ENCODE data around the gene SEC63. TPM values are rescaled to one million over a fixed set of nuclear protein-coding genes. Genes with fewer than 3 reads are reported as not detected.

Gene SEC63
- polyA plus RNA-seq, 1 experiment, result 17.6 TPM

- no peaks in the 10 kb centered on the region for H3K27me3 ChIP-seq (ENCODE audit: control insufficient read depth, insufficient read depth, low read length)
- ChIA-PET POLR2A (no interaction called here), CTCF (interaction anchor here (0.6 to 5.6 kb wide), 7 partner anchors 9 to 542 kb away, joined by 3 to 52 read pairs (median 18); no protein-coding TSS in a partner anchor)
- TF ChIP-seq, protein P1, sequence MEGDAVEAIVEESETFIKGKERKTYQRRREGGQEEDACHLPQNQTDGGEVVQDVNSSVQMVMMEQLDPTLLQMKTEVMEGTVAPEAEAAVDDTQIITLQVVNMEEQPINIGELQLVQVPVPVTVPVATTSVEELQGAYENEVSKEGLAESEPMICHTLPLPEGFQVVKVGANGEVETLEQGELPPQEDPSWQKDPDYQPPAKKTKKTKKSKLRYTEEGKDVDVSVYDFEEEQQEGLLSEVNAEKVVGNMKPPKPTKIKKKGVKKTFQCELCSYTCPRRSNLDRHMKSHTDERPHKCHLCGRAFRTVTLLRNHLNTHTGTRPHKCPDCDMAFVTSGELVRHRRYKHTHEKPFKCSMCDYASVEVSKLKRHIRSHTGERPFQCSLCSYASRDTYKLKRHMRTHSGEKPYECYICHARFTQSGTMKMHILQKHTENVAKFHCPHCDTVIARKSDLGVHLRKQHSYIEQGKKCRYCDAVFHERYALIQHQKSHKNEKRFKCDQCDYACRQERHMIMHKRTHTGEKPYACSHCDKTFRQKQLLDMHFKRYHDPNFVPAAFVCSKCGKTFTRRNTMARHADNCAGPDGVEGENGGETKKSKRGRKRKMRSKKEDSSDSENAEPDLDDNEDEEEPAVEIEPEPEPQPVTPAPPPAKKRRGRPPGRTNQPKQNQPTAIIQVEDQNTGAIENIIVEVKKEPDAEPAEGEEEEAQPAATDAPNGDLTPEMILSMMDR (IDR thresholded peaks at IDR 0.05; ENCODE audit: insufficient read depth, low read depth, low read length), result no peak
- H3K36me3 ChIP-seq (ENCODE audit: control insufficient read depth, insufficient read depth, low read length), result no peaks in the 10 kb centered on the region
- no peak for DNase-seq (ENCODE audit: low read depth)
- no peak overlapping the region for H3K4me3 ChIP-seq (ENCODE audit: low read depth, low read length)
Measured at GRCh38 chr6:107982486-107982885, 24.5 kb upstream of the SEC63 start.

DNA sequence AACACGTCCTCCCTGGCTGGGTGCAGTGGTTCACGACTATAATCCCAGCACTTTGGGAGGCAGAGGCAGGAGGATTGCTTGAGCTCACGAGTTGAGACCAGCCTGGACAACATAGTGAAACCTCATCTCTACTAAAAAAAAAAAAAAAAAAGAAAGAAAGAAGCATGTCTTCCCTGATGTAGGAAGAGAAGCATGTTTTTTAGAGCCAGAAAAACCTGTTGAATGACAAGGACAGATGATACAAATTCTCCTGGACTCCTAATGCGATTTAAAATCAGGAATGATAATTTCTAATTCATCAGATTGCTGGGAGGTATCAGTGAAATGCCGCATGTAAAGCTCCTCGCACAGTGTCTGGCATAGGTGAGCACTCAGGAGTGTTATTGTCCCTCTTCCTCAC lies 23.7 kb upstream of the SEC63 start:
- H3K36me3 ChIP-seq (ENCODE audit: control insufficient read depth, insufficient read depth, low read length), result no peaks in the 10 kb centered on the region
- CTCF ChIA-PET, result interaction anchor here (0.8 to 5.6 kb wide), 8 partner anchors 10 to 542 kb away, joined by 3 to 52 read pairs (median 13); no protein-coding TSS in a partner anchor
- no peaks in the 10 kb centered on the region for H3K27me3 ChIP-seq (ENCODE audit: control insufficient read depth, insufficient read depth, low read length)
- DNase-seq (ENCODE audit: low read depth), result no peak
- POLR2A ChIA-PET, result no interaction called here
- TF ChIP-seq, protein P1 (IDR thresholded peaks at IDR 0.05; ENCODE audit: insufficient read depth, low read depth, low read length), result no peak
- no peak overlapping the region for H3K4me3 ChIP-seq (ENCODE audit: low read depth, low read length)

DNA sequence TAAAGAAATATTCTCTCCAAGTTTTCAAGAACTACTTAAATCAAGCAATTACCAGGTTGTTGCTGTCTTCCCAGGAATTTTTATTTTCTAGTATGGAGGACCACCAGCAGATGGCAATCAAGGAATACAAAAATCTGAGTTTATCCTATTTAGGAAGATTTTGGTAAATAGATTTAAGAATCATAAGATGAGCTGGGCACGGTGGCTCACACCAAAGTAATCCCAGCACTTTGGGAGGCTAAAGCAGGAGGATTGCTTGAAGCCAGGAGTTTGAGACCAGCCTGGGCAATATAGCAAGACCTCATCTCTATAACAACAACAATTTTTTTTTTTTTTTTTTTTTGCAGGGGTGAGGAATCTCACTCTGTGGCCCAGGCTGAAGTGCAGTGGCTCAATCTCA lies 19.3 kb upstream of the SEC63 start:
- Histone ChIP-seq H3K27me3 (ENCODE audit: control insufficient read depth, insufficient read depth, low read length) (no peaks in the 10 kb centered on the region), H3K36me3 (ENCODE audit: control insufficient read depth, insufficient read depth, low read length) (no peaks in the 10 kb centered on the region), H3K4me3 (ENCODE audit: low read depth, low read length) (no peak overlapping the region)
- CTCF ChIA-PET, result interaction anchor here (0.9 to 5.6 kb wide), 2 partner anchors 12 to 71 kb away, joined by 4 to 52 read pairs; no protein-coding TSS in a partner anchor
- TF ChIP-seq, protein P1 (IDR thresholded peaks at IDR 0.05; ENCODE audit: insufficient read depth, low read depth, low read length), result peak; percentile 44
- DNase-seq (ENCODE audit: low read depth), result no peak
- POLR2A ChIA-PET, result no interaction called here

- TF ChIP-seq, protein P1 (IDR thresholded peaks at IDR 0.05; ENCODE audit: insufficient read depth, low read depth, low read length), result no peak
- no peak for DNase-seq (ENCODE audit: low read depth)
- POLR2A ChIA-PET, result no interaction called here
- Histone ChIP-seq H3K36me3 (ENCODE audit: control insufficient read depth, insufficient read depth, low read length) (no peaks in the 10 kb centered on the region), H3K4me3 (ENCODE audit: low read depth, low read length) (no peak overlapping the region), H3K27me3 (ENCODE audit: control insufficient read depth, insufficient read depth, low read length) (no peaks in the 10 kb centered on the region)
- CTCF ChIA-PET, result interaction anchor here (0.7 to 2.2 kb wide), 3 partner anchors 10 to 81 kb away, joined by 3 to 9 read pairs (median 4); no protein-coding TSS in a partner anchor
Measured at GRCh38 chr6:107976155-107976783, 18.3 kb upstream of the SEC63 start.

- H3K36me3 ChIP-seq (ENCODE audit: control insufficient read depth, insufficient read depth, low read length), result no peaks in the 10 kb centered on the region
- no peaks in the 10 kb centered on the region for H3K27me3 ChIP-seq (ENCODE audit: control insufficient read depth, insufficient read depth, low read length)
- ChIA-PET CTCF (no interaction called here), POLR2A (no interaction called here)
- TF ChIP-seq, protein P1 (IDR thresholded peaks at IDR 0.05; ENCODE audit: insufficient read depth, low read depth, low read length), result no peak
- no peak overlapping the region for H3K4me3 ChIP-seq (ENCODE audit: low read depth, low read length)
- DNase-seq (ENCODE audit: low read depth), result no peak
Measured at GRCh38 chr6:107973594-107973993, 15.6 kb upstream of the SEC63 start.
